CD4-positive, alpha-beta T cell treated with Interleukin-17A for 4 hours (primary cell): Measurements from ENCODE around the gene PPIF.
A peak's percentile ranks its signal among the peaks of the same experiment; 100 is the strongest.

ENCODE experiments used
- DNase-seq: peaks from one replicate; pipeline ENCODE4 v3.0.0-alpha.2; 2020; ENCODE audit warnings: mixed read lengths

PPIF gene

GRCh38 chr10:79349766-79350406, 2.6 kb downstream of the PPIF start:
- DNase-seq = no peak

GRCh38 chr10:79350407-79351154, 3.3 kb downstream of the PPIF start:
- DNase-seq = no peak

GRCh38 chr10:79351332-79351731, 4.1 kb downstream of the PPIF start:
- no peak for DNase-seq

GRCh38 chr10:79352035-79352877, 5.0 kb downstream of the PPIF start:
- no peak for DNase-seq

- no peak for DNase-seq
These were observed 5.7 kb downstream of the PPIF start for GRCh38 chr10:79353000-79353406.

GRCh38 chr10:79353726-79354125, 6.5 kb downstream of the PPIF start:
- no peak for DNase-seq

GRCh38 chr10:79354141-79354540, 6.9 kb downstream of the PPIF start:
- DNase-seq = no peak

- no peak for DNase-seq
These were observed 7.3 kb downstream of the PPIF start for GRCh38 chr10:79354615-79355014.

GRCh38 chr10:79355420-79356017, 8.2 kb downstream of the PPIF start:
- no peak for DNase-seq

- DNase-seq = no peak
These were observed 8.8 kb downstream of the PPIF start for GRCh38 chr10:79356104-79356503.

GRCh38 chr10:79357180-79357579, 9.9 kb downstream of the PPIF start:
- no peak for DNase-seq

- DNase-seq = no peak
These were observed 11.5 kb downstream of the PPIF start for GRCh38 chr10:79358811-79359210.

- DNase-seq = no peak
These were observed 12.7 kb downstream of the PPIF start for GRCh38 chr10:79359816-79360498.

- DNase-seq = no peak
These were observed 13.5 kb downstream of the PPIF start for GRCh38 chr10:79360499-79361342.

- DNase-seq = no peak
These were observed 14.6 kb downstream of the PPIF start for GRCh38 chr10:79361726-79362397.

GRCh38 chr10:79367426-79368189, 20.3 kb downstream of the PPIF start:
- DNase-seq = no peak

- DNase-seq = no peak
These were observed 25.6 kb downstream of the PPIF start for GRCh38 chr10:79372871-79373270.

GRCh38 chr10:79374312-79375191, 27.3 kb downstream of the PPIF start:
- peak; percentile 82 for DNase-seq
